HG03378 (cell line): ENCODE results near the gene MEGF11.
"Not testable (repeated sequence)": the region's sequence is repeated elsewhere in the genome, so short reads cannot be mapped to it uniquely, and the experiment has no call there.

Experiments
- ATAC-seq: cut with Tn5 transposase; IDR thresholded peaks from one replicate; pipeline ENCODE4 v1.9.1; 2021; ENCODE audit warnings: mild to moderate bottlenecking, moderate library complexity; ENCODE audit not compliant: unreplicated experiment

Gene MEGF11

DNA sequence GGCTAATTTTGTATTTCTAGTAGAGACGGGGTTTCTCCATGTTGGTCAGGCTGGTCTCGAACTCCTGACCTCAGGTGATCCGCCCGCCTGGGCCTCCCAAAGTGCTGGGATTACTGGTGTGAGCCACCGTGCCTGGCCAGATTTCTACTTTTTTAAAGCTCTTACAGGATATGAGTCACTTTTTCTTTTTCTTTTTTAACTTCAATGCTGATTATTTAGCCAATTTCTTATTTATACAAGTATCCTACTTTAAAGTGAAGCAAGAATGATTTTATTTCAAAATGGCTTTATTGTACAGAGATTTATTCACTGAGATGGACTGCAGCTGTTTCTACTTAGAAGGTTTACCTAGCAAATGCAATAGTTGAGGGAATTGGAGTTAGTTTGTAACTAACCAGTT lies 381.0 kb downstream of the MEGF11 start:
- ATAC-seq = not testable (repeated sequence)

- ATAC-seq = not testable (repeated sequence)
These were observed 381.7 kb downstream of the MEGF11 start for GRCh38 chr15:65871886-65872285.

GRCh38 chr15:65870889-65871533 lies 382.5 kb downstream of the MEGF11 start:
- no peak for ATAC-seq

DNA sequence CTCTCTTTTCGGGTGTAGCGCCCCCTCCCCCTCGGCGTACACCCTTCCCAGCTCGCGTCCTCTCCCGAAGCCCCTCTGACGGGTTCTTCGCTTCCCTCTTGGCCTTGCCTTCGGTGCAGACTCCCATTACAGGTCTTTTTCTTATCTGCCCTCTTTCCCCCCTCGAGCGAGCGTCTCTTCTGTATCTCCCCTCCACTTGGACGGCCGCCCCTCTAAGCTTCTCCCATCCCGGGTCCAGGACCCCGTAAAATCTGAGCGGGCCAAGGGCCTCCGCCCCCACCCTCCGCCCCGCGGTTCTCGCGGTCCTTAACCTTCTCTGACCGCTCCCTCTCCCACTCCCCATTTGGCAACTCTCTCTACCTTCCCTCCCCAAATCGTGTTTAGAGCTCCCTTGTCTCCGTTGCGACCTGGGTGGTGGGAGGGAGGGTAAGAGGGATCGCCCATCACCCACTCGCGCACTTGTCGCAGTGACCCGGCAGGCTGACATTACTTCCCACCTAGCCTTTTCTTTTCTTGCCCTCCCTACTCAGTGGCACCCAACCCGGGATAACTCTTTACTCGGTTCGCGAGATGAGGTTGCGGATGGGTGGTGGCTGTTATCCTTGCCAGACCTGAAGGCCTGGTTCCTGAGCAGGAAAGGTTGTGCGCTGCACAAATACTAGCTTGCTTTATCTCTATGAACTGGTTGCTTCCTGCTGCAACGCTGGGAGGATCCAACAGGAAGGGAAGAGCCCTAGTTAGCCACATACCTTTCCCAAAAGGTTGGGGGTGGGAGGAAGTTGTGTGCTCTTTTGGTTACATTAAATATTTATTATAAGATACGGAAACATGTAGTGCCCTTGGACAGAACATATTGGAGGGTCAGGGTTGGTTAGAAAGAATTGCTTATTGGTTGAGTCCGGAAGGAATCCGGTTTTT lies 383.3 kb downstream of the MEGF11 start:
- ATAC-seq = no peak

DNA sequence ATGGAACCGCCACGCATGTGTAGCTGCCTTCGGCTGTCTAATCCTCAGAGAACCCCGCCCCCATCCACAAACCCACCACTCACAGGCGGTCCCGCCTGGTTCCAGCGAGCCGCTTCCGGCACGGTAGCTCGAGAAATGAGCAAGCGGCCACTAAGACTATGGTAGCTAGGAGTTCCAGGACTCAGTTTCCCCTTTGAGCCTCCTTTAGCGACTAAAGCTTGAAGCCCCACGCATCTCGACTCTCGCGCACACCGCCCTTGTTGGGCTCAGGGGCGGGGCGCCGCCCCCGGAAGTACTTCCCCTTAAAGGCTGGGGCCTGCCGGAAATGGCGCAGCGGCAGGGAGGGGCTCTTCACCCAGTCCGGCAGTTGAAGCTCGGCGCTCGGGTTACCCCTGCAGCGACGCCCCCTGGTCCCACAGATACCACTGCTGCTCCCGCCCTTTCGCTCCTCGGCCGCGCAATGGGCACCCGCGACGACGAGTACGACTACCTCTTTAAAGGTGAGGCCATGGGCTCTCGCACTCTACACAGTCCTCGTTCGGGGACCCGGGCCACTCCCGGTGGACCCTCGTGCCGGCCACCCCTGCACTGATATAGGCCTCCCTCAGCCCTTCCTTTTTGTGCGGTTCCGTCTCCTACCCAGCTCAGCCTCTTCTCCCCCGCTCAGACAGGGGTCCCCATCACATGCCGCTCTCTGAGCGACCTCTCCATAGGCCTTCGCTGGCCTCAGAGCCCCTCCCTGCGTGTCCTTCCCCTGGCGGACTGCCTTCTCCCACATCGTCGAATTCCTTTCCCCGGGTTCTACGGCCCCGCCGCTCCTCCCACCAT lies 384.2 kb downstream of the MEGF11 start, which contains the start of gene RAB11A:
TSS of gene RAB11A (plus strand) at position 366 of the 828 bp plus-strand sequence. CDS start at position 461, 95 bp downstream.
- ATAC-seq = peak; percentile 74

GRCh38 chr15:65868546-65869125 lies 384.9 kb downstream of the MEGF11 start:
- no peak for ATAC-seq

GRCh38 chr15:65867933-65868332 lies 385.6 kb downstream of the MEGF11 start:
- not testable (repeated sequence) for ATAC-seq

- no peak for ATAC-seq
These were observed 386.3 kb downstream of the MEGF11 start for GRCh38 chr15:65867244-65867643.

DNA sequence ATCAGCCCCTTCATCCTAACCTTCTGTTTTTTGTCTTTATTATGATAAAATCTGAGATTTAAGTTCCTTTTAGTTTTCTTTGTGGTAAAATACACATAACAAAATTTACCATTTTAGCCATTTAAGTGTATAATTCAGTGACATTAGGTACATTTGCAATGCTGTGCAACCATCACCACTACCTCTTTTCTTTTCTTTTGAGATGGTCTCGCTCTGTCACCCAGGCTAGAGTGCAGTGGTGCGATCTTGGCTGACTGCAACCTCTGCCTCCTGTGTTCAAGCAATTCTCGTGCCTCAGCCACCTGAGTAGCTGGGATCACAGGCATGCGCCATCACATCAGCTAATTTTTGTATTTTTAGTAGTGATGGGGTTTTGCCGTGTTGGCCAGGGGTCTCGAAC lies 390.4 kb downstream of the MEGF11 start:
- no peak for ATAC-seq

GRCh38 chr15:65862682-65863081 lies 390.9 kb downstream of the MEGF11 start:
- no peak for ATAC-seq

DNA sequence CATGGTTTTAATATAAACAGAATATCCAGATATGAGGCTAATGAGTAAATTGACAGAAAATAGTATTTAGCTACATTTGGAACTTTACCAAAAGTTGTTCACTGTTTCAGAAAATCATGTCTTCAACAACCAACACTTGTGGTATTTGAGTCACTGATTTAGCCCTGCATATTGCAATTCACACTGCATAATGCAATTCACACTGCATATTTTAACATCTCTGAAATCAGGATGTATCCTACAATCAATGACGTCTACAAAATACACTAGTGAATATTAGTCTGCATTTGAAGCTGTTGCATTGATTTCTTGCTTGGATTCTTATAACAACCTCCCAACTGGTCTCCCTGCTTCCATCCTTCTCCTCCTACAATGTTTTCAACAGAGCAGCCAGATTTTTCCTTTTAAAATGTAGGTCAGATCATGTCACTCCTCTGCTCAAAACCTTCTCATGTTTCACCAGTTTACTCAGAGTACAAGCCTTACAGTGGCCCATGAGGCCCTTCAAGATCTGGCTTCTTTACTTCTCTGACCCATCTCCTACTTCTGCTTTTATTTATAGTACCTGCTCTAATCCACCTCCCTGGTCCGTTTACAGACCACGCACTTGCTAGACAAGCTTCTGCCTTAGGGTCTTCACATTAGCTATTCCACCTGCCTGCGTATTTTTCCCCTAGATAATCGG lies 395.7 kb downstream of the MEGF11 start:
- no peak for ATAC-seq

DNA sequence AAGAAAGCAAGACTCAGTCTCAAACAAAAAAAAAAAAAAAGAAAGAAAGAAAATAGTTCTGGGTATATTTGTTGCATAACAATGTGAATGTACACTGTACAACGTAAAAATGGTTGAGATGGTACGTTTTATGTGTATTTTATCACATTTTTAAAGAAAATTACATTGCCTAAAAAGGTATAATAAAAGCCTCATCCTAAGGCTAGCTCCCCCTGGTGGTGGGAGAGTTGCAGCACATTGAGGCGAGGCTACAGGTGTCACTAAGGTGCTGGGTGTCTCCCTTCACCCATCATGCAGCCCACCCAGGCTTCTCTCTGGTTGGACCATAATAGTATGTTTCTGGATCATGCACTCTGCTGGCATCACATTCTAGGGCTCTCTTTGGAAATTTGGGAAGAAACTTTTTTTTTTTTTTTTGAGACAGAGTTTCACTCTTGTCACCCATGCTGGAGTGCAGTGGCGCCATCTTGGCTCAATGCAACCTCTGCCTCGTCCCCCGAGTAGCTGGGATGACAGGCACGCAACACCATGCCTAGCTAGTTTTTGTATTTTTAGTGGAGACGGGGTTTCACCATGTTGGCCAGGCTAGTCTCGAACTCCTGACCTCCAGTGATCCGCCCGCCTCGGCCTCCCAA lies 396.6 kb downstream of the MEGF11 start:
- no peak for ATAC-seq

DNA sequence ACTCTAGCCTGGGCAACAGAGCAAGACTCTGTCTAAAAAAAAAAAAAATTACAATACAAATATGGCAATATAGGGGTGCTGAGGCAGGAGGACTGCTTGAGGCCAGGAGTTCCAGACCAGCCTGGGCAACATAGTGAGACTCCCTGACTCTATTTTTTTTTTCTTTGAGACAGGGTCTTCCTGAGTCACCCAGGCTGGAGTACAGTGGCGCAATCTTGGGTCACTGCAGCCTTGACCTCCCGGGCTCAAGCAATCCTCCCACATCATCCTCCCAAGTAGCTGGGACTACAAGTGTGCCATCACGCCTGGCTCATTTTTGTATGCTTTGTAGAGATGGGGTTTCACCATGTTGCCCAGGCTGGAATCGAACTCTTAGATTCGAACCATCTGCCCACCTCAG lies 401.6 kb downstream of the MEGF11 start:
- ATAC-seq = no peak

- no peak for ATAC-seq
These were observed 405.6 kb downstream of the MEGF11 start for GRCh38 chr15:65847989-65848388.

DNA sequence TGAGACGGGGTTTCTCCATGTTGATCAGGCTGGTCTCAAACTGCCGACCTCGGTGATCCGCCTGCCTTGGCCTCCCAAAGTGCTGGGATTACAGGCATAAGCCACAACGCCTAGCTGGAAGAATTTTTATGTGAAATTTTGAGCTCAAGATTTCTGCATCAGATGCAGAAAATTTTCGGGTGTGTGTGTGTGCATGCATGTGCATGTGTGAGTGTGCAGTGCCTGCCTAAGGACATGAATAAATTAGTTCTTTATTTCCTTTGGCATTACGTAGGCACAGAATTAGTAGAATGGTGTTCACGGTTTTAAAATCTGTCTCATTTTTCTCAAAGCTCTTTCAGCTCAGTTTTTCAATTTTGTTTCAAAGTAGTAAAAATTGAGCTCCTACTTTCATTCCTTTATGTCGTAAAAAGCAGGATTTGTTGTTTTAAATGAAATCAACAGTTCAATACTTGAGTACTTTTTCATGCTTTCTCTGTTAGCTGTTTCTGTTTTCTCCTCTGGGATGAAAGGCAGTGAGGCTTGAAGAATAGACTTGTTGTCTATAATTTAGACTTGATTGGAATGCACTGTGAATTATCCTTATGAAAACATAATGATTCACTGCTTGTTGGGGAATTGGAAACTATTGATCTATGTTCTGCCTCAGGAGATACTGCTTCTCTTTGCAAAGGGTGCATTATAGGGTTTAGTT lies 407.6 kb downstream of the MEGF11 start:
- ATAC-seq = no peak
